Measurements from ENCODE around the gene RAD1. TPM values are rescaled to one million over a fixed set of nuclear protein-coding genes. Genes with fewer than 3 reads are reported as not detected.
"Not testable (repeated sequence)": the region's sequence is repeated elsewhere in the genome, so short reads cannot be mapped to it uniquely, and the experiment has no call there.

RAD1 gene
- total RNA-seq, 4 donors from 2014 or later: 4.6 to 27.7 (median 19.0) TPM

GRCh38 chr5:34926318-34926888 is 11.1 kb upstream of the RAD1 start:
- intact Hi-C loops (cut with DNase I): no loop called here
- Histone ChIP-seq H3K4me3 (no peak overlapping the region), H3K27ac (no peak overlapping the region), H3K27me3 (no peaks in the 10 kb centered on the region), H3K9me3 (no peaks in the 10 kb centered on the region), H3K36me3 (peaks cover 0 to 58% (median 9%) of the 10 kb centered on the region in 3 donors), H3K4me1 (peaks cover 7 to 41% (median 26%) of the 10 kb centered on the region in 3 donors)
- WGBS, 2 donors: 90 to 92% methylated on average over 3 of the region's 3 CpGs
- no peak for DNase-seq
- no peak for TF ChIP-seq POLR2A (IDR thresholded peaks at IDR 0.05)
- TF ChIP-seq, protein P1, sequence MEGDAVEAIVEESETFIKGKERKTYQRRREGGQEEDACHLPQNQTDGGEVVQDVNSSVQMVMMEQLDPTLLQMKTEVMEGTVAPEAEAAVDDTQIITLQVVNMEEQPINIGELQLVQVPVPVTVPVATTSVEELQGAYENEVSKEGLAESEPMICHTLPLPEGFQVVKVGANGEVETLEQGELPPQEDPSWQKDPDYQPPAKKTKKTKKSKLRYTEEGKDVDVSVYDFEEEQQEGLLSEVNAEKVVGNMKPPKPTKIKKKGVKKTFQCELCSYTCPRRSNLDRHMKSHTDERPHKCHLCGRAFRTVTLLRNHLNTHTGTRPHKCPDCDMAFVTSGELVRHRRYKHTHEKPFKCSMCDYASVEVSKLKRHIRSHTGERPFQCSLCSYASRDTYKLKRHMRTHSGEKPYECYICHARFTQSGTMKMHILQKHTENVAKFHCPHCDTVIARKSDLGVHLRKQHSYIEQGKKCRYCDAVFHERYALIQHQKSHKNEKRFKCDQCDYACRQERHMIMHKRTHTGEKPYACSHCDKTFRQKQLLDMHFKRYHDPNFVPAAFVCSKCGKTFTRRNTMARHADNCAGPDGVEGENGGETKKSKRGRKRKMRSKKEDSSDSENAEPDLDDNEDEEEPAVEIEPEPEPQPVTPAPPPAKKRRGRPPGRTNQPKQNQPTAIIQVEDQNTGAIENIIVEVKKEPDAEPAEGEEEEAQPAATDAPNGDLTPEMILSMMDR (IDR thresholded peaks at IDR 0.05): no peak

DNA sequence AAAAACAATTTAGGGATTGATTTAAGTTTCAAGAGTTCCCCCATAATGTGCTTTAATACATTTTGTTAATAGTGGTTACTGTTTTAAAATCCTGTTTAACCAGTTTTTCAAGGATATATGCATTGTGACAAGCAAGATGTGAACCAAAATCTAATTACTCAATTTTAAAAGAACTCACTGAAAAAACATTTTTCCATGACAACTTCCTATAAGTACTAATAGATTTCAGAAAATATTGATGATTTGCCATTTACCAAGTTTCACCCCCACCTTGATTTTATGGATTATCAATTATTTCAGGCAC is 9.1 kb upstream of the RAD1 start:
- no peaks in the 10 kb centered on the region for H3K9me3 ChIP-seq
- H3K27me3 ChIP-seq: no peaks in the 10 kb centered on the region
- H3K36me3 ChIP-seq: peaks cover 0 to 78% (median 13%) of the 10 kb centered on the region in 3 donors
- H3K4me3 ChIP-seq: no peak overlapping the region
- TF ChIP-seq, protein P1 (IDR thresholded peaks at IDR 0.05): no peak
- no peak for TF ChIP-seq POLR2A (IDR thresholded peaks at IDR 0.05)
- H3K27ac ChIP-seq: peak overlapping the region in 2 of 4 donors; percentile 49 to 56
- intact Hi-C loops (cut with DNase I): no loop called here
- no peak for DNase-seq
- H3K4me1 ChIP-seq: peaks cover 0 to 36% (median 17%) of the 10 kb centered on the region in 3 donors

DNA sequence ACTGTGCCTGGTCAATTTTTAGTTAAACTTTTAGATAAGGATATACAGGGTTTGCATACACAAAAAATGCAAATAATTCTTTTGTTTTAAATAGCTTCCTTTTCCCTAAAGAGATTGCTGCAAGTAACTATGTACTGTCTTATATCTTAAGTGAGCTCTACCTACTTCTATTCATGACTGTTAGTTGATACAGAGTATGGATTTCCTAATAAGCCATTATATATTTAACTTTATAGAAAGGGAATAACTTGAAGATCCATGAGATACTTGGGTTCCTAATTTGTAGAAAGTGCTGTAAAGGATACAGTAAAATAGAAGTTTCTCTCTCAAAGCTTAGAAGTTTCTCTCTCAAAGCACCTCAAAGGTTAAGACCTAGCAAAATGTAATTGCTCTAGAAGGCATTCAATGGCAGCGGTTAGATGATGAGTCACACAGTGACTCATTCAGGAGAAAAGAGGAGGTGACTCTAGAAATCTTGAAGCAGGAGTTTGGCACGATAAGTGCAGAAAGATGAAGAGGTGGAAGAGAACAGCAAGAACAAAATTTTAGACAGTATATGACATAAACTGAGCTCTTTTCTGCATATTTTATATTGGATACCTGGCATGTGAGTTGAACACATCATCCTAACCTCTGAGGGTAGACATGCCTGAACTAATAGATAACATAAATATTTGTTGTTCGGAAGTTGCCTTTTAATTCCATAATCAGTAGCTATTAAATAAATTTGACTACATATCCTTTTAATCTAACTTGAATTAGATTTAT is 8.6 kb upstream of the RAD1 start:
- H3K4me1 ChIP-seq: peaks cover 0 to 34% (median 16%) of the 10 kb centered on the region in 3 donors
- H3K9me3 ChIP-seq: no peaks in the 10 kb centered on the region
- no peak overlapping the region for H3K4me3 ChIP-seq
- no peak for TF ChIP-seq POLR2A (IDR thresholded peaks at IDR 0.05)
- TF ChIP-seq, protein P1 (IDR thresholded peaks at IDR 0.05): no peak
- H3K27ac ChIP-seq: peak overlapping the region in 2 of 4 donors; percentile 49 to 56
- intact Hi-C loops (cut with DNase I): no loop called here
- peaks cover 0 to 82% (median 13%) of the 10 kb centered on the region in 3 donors for H3K36me3 ChIP-seq
- no peak for DNase-seq
- 13 to 19% methylated on average over 3 of the region's 3 CpGs for WGBS, 2 donors
- H3K27me3 ChIP-seq: no peaks in the 10 kb centered on the region

- DNase-seq; H3K4me3 ChIP-seq; H3K27me3 ChIP-seq; H3K9me3 ChIP-seq; intact Hi-C loops (cut with DNase I): not testable (repeated sequence)
- peak overlapping the region in 2 of 4 donors; percentile 39 to 49 for H3K27ac ChIP-seq
- H3K4me1 ChIP-seq: peaks cover 0 to 30% (median 12%) of the 10 kb centered on the region in 3 donors
- 84 to 86% methylated on average over 8 to 9 of the region's 9 CpGs for WGBS, 2 donors
- peaks cover 0 to 88% (median 13%) of the 10 kb centered on the region in 3 donors for H3K36me3 ChIP-seq
These were observed 8.0 kb upstream of the RAD1 start for GRCh38 chr5:34923256-34923655.

DNA sequence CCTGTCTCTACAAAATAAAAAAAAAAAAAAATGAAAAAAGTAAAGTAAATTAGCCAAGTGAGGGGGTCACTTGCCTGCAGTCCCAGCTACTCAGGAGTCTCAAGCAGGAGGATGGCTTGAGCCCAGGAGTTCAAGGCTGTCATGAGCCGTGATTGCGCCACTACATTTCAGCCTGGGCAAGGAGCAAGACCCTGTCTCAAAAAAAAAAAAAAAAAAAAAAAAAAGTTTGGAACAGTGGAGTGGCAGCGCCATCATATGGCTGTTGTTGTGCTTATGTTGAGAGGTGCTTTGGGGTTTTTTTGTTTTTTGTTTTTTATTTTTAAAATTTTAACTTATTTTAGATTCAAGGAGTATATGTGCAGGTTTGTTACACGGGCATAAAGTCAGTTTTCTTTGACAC is 3.8 kb upstream of the RAD1 start:
- Histone ChIP-seq H3K9me3 (no peaks in the 10 kb centered on the region), H3K4me3 (no peak overlapping the region), H3K36me3 (peaks cover 0 to 58% (median 13%) of the 10 kb centered on the region in 3 donors), H3K27ac (no peak overlapping the region), H3K4me1 (peaks cover 18 to 51% (median 20%) of the 10 kb centered on the region in 3 donors), H3K27me3 (no peaks in the 10 kb centered on the region)
- TF ChIP-seq, protein P1 (IDR thresholded peaks at IDR 0.05): no peak
- no peak for TF ChIP-seq POLR2A (IDR thresholded peaks at IDR 0.05)
- no peak for DNase-seq
- 80% methylated on average over 4 of the region's 4 CpGs for WGBS, 2 donors
- intact Hi-C loops (cut with DNase I): no loop called here
